ENCODE measurements around the gene MALT1. TPM values are rescaled to one million over a fixed set of nuclear protein-coding genes. Genes with fewer than 3 reads are reported as not detected.
"Not testable (repeated sequence)": the region's sequence is repeated elsewhere in the genome, so short reads cannot be mapped to it uniquely, and the experiment has no call there.

MALT1 gene
- total RNA-seq, 2 donors from 2014 or later, result 17.7 to 28.8 TPM

GRCh38 chr18:58772161-58772560, 100.9 kb downstream of the MALT1 start:
- ATAC-seq (ENCODE audit: insufficient number of reproducible peaks, low FRiP score, low read depth), result no peak
- no peaks in the 10 kb centered on the region for H3K27me3 ChIP-seq (replicated peaks; ENCODE audit: insufficient read depth)
- TF ChIP-seq CTCF (IDR thresholded peaks at IDR 0.05), result no peak
- H3K9me3 ChIP-seq, result no peaks in the 10 kb centered on the region
- H3K27ac ChIP-seq, result no peak overlapping the region
- H3K4me3 ChIP-seq, result no peak overlapping the region
- peaks cover 3 to 11% of the 10 kb centered on the region in 2 donors for H3K4me1 ChIP-seq (ENCODE audit: control insufficient read depth in 1 of 2, low read depth in 2 of 2)
- H3K36me3 ChIP-seq, result no peaks in the 10 kb centered on the region
- no peak for DNase-seq (ENCODE audit: low spot score)

- no peak for DNase-seq (ENCODE audit: low spot score)
- no peak overlapping the region for H3K27ac ChIP-seq
- H3K4me3 ChIP-seq, result no peak overlapping the region
- no peaks in the 10 kb centered on the region for H3K4me1 ChIP-seq (ENCODE audit: control insufficient read depth in 1 of 2, low read depth in 2 of 2)
- ATAC-seq (ENCODE audit: insufficient number of reproducible peaks, low FRiP score, low read depth), result no peak
- no peaks in the 10 kb centered on the region for H3K9me3 ChIP-seq
- TF ChIP-seq CTCF (IDR thresholded peaks at IDR 0.05), result no peak
- no peaks in the 10 kb centered on the region for H3K27me3 ChIP-seq (replicated peaks; ENCODE audit: insufficient read depth)
- H3K36me3 ChIP-seq, result no peaks in the 10 kb centered on the region
These were observed 104.8 kb downstream of the MALT1 start for GRCh38 chr18:58776084-58776483.

GRCh38 chr18:58776541-58776940, 105.3 kb downstream of the MALT1 start:
- not testable (repeated sequence) for DNase-seq (ENCODE audit: low spot score); H3K27ac ChIP-seq; H3K4me1 ChIP-seq (ENCODE audit: control insufficient read depth in 1 of 2, low read depth in 2 of 2); H3K9me3 ChIP-seq; H3K4me3 ChIP-seq; ATAC-seq (ENCODE audit: insufficient number of reproducible peaks, low FRiP score, low read depth); H3K27me3 ChIP-seq (replicated peaks; ENCODE audit: insufficient read depth); H3K36me3 ChIP-seq

DNA sequence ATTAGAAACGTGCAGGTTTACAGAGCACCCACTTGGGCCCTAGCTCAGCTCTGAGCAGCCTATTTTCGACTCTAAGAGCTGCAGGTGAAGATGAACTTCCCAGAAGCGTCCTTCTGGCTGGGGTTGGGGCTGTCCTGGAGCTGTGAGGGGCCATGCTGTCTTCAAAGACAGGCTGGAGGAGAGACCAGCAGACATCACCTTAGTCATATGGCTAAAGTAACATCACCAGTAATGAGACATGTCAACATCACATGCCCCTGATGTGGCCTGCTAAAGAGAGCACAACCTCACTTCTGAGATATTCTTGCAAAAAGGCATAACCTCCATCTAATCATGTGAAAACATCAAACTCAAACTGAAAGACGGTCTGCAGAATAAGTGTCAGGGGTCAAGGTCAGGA, 106.2 kb downstream of the MALT1 start:
- Histone ChIP-seq H3K27me3 (replicated peaks; ENCODE audit: insufficient read depth) (no peaks in the 10 kb centered on the region), H3K36me3 (no peaks in the 10 kb centered on the region), H3K9me3 (no peaks in the 10 kb centered on the region), H3K4me1 (ENCODE audit: control insufficient read depth in 1 of 2, low read depth in 2 of 2) (peaks cover 0 to 9% of the 10 kb centered on the region in 2 donors), H3K4me3 (no peak overlapping the region), H3K27ac (no peak overlapping the region)
- TF ChIP-seq CTCF (IDR thresholded peaks at IDR 0.05), result no peak
- ATAC-seq (ENCODE audit: insufficient number of reproducible peaks, low FRiP score, low read depth) (no peak), DNase-seq (ENCODE audit: low spot score) (no peak)

GRCh38 chr18:58779529-58779928, 108.3 kb downstream of the MALT1 start:
- H3K36me3 ChIP-seq, result no peaks in the 10 kb centered on the region
- H3K27me3 ChIP-seq (replicated peaks; ENCODE audit: insufficient read depth), result no peaks in the 10 kb centered on the region
- no peak overlapping the region for H3K27ac ChIP-seq
- ATAC-seq (ENCODE audit: insufficient number of reproducible peaks, low FRiP score, low read depth) (no peak), DNase-seq (ENCODE audit: low spot score) (no peak)
- H3K4me1 ChIP-seq (ENCODE audit: control insufficient read depth in 1 of 2, low read depth in 2 of 2), result peaks cover 0 to 15% of the 10 kb centered on the region in 2 donors
- H3K4me3 ChIP-seq, result no peak overlapping the region
- TF ChIP-seq CTCF (IDR thresholded peaks at IDR 0.05), result no peak
- H3K9me3 ChIP-seq, result no peaks in the 10 kb centered on the region

DNA sequence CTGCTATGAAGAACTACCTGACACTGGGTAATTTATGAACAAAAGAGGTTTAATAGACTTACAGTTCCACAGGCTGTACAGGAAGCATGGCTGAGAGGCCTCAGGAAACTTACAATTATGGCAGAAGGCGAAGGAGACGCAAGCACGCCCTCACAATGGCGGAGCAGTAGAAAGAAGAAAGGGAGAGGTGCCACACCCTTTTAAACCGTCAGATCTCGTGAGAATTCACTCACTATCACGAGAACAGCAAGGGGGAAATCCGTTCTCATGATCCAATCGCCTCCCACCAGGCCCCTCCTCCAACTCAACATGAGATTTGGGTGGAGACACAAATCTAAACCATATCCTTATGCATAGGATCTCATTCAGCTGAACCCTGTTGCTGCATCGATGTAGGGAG, 108.8 kb downstream of the MALT1 start:
- H3K27ac ChIP-seq, result no peak overlapping the region

More for the DNA sequence above, 108.8 kb downstream of the MALT1 start:
- TF ChIP-seq CTCF (IDR thresholded peaks at IDR 0.05), result no peak
- no peaks in the 10 kb centered on the region for H3K27me3 ChIP-seq (replicated peaks; ENCODE audit: insufficient read depth)
- H3K4me3 ChIP-seq, result no peak overlapping the region
- DNase-seq (ENCODE audit: low spot score) (no peak), ATAC-seq (ENCODE audit: insufficient number of reproducible peaks, low FRiP score, low read depth) (no peak)
- H3K4me1 ChIP-seq (ENCODE audit: control insufficient read depth in 1 of 2, low read depth in 2 of 2), result peaks cover 5 to 21% of the 10 kb centered on the region in 2 donors
- H3K36me3 ChIP-seq, result no peaks in the 10 kb centered on the region
- H3K9me3 ChIP-seq, result no peaks in the 10 kb centered on the region

Measured in thoracic aorta (tissue), 2 donors.